ENCODE results near the gene ENTPD2. TPM values are rescaled to one million over a fixed set of nuclear protein-coding genes. Genes with fewer than 3 reads are reported as not detected.
A peak's percentile ranks its signal among the peaks of the same experiment; 100 is the strongest.

The ENTPD2 gene
- 2.7 TPM for total RNA-seq
- long read RNA-seq, result 0 reads

- DNase-seq (ENCODE audit: missing footprints) (no peak), ATAC-seq (no peak)
- intact Hi-C loops (cut with DNase I), result no loop called here
Observed at GRCh38 chr9:137053944-137054931, at the start of gene ENTPD2. TSS of gene ENTPD2 (minus strand) at chr9:137054061. CDS start at chr9:137053997, 64 bp downstream.

- intact Hi-C loops (cut with DNase I), result no loop called here
- ATAC-seq (no peak), DNase-seq (ENCODE audit: missing footprints) (peak; percentile 68)
Observed at GRCh38 chr9:137103206-137103999, 49.5 kb upstream of the ENTPD2 start.

- no peak for ATAC-seq
- DNase-seq (ENCODE audit: missing footprints), result no peak
- intact Hi-C loops (cut with DNase I), result no loop called here
Observed at GRCh38 chr9:137099231-137099630, 45.4 kb upstream of the ENTPD2 start.

- DNase-seq (ENCODE audit: missing footprints) (peak; percentile 52), ATAC-seq (no peak)
- intact Hi-C loops (cut with DNase I), result no loop called here
Observed at GRCh38 chr9:137097761-137098462, 44.1 kb upstream of the ENTPD2 start.

GRCh38 chr9:137096785-137097546 is 43.1 kb upstream of the ENTPD2 start:
- DNase-seq (ENCODE audit: missing footprints), result no peak
- no peak for ATAC-seq

GRCh38 chr9:137095664-137096517 is 42.0 kb upstream of the ENTPD2 start:
- ATAC-seq, result peak; percentile 20
- DNase-seq (ENCODE audit: missing footprints), result no peak
- intact Hi-C loops (cut with DNase I), result no loop called here

More at GRCh38 chr9:137096785-137097546, 43.1 kb upstream of the ENTPD2 start:
- intact Hi-C loops (cut with DNase I), result no loop called here

GRCh38 chr9:137089232-137089947 is 35.5 kb upstream of the ENTPD2 start:
- DNase-seq (ENCODE audit: missing footprints) (no peak), ATAC-seq (no peak)
- intact Hi-C loops (cut with DNase I), result no loop called here

- no peak for DNase-seq (ENCODE audit: missing footprints)
Observed at GRCh38 chr9:137088121-137088520, 34.3 kb upstream of the ENTPD2 start.

GRCh38 chr9:137087409-137087925 is 33.6 kb upstream of the ENTPD2 start:
- intact Hi-C loops (cut with DNase I), result no loop called here
- DNase-seq (ENCODE audit: missing footprints), result no peak
- no peak for ATAC-seq

More at GRCh38 chr9:137088121-137088520, 34.3 kb upstream of the ENTPD2 start:
- no peak for ATAC-seq
- intact Hi-C loops (cut with DNase I), result no loop called here

- intact Hi-C loops (cut with DNase I), result no loop called here
- DNase-seq (ENCODE audit: missing footprints), result peak; percentile 100
- peak; percentile 95 for ATAC-seq
Observed at GRCh38 chr9:137086531-137087408, 32.9 kb upstream of the ENTPD2 start, which contains the start of gene MAN1B1. TSS of gene MAN1B1 (plus strand) at chr9:137086985. CDS start at chr9:137087000, 15 bp downstream.

GRCh38 chr9:137085920-137086530 is 32.2 kb upstream of the ENTPD2 start:
- DNase-seq (ENCODE audit: missing footprints), result no peak
- peak; percentile 46 for ATAC-seq
- intact Hi-C loops (cut with DNase I), result no loop called here

GRCh38 chr9:137084526-137084925 is 30.7 kb upstream of the ENTPD2 start:
- intact Hi-C loops (cut with DNase I), result no loop called here
- DNase-seq (ENCODE audit: missing footprints), result peak; percentile 48
- no peak for ATAC-seq

GRCh38 chr9:137083394-137084004 is 29.6 kb upstream of the ENTPD2 start:
- DNase-seq (ENCODE audit: missing footprints) (peak; percentile 83), ATAC-seq (no peak)
- intact Hi-C loops (cut with DNase I), result no loop called here

- DNase-seq (ENCODE audit: missing footprints) (peak; percentile 55), ATAC-seq (no peak)
- intact Hi-C loops (cut with DNase I), result no loop called here
Observed at GRCh38 chr9:137082925-137083290, 29.0 kb upstream of the ENTPD2 start.
